ENCODE data around the gene EPB41.

EPB41 gene

DNA sequence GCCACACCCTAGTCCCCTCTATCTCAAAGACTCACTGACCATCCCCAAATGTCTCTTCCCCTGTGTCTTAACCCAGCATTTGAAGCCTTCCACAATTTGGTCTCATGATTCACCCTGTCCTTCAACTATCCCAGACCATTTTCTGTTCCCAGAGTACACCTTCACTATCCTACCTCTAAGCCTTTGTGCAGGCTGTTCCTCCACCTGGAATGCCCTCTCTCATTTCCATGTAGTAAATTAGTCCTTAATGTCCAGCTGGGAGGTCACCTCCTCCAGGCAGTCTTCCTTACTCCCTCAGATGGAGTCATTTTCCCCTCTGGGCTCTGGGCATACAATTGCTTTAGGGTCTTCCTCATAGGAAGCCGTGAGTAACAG is 31.1 kb upstream of the EPB41 start:
- Histone ChIP-seq H3K4me3 (ENCODE audit: low read depth, low read length) (no peak overlapping the region), H3K4me1 (ENCODE audit: control insufficient read depth, insufficient read depth, low read length) (peaks cover 31% of the 10 kb centered on the region), H3K27ac (ENCODE audit: low read depth, low read length) (peak overlapping the region; percentile 16), H3K27me3 (ENCODE audit: control insufficient read depth, insufficient read depth, low read length) (peaks cover 8% of the 10 kb centered on the region), H3K36me3 (ENCODE audit: control insufficient read depth, insufficient read depth, low read length) (no peaks in the 10 kb centered on the region), H3K9me3 (ENCODE audit: control insufficient read depth, insufficient read depth, low read length) (no peaks in the 10 kb centered on the region), H3K9ac (ENCODE audit: low read depth, low read length) (no peak overlapping the region)

DNA sequence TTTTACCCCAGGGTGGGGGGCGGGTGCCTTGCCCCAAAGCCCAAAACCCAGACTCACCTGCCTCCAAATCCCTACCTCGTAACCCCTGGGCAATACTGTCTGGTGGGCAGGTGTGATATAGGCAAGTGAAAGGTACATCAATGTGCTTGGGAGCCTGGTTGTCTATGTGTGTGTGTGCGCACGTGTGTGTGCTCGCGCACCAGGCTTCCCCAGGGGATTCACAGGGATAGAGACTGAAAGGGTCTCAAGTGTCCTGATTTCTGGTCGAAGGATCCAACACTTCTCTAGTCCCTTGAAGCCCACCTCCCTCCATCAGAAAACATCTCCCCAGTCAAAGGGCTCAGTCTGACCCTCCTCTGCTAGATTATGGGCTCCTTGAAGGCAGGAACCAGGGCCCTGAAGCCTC is 28.9 kb upstream of the EPB41 start:
- peaks cover 31% of the 10 kb centered on the region for H3K4me1 ChIP-seq (ENCODE audit: control insufficient read depth, insufficient read depth, low read length)
- no peaks in the 10 kb centered on the region for H3K9me3 ChIP-seq (ENCODE audit: control insufficient read depth, insufficient read depth, low read length)
- peaks cover 11% of the 10 kb centered on the region for H3K27me3 ChIP-seq (ENCODE audit: control insufficient read depth, insufficient read depth, low read length)
- no peaks in the 10 kb centered on the region for H3K36me3 ChIP-seq (ENCODE audit: control insufficient read depth, insufficient read depth, low read length)
- no peak overlapping the region for H3K27ac ChIP-seq (ENCODE audit: low read depth, low read length)
- H3K9ac ChIP-seq (ENCODE audit: low read depth, low read length), result no peak overlapping the region
- H3K4me3 ChIP-seq (ENCODE audit: low read depth, low read length), result no peak overlapping the region

DNA sequence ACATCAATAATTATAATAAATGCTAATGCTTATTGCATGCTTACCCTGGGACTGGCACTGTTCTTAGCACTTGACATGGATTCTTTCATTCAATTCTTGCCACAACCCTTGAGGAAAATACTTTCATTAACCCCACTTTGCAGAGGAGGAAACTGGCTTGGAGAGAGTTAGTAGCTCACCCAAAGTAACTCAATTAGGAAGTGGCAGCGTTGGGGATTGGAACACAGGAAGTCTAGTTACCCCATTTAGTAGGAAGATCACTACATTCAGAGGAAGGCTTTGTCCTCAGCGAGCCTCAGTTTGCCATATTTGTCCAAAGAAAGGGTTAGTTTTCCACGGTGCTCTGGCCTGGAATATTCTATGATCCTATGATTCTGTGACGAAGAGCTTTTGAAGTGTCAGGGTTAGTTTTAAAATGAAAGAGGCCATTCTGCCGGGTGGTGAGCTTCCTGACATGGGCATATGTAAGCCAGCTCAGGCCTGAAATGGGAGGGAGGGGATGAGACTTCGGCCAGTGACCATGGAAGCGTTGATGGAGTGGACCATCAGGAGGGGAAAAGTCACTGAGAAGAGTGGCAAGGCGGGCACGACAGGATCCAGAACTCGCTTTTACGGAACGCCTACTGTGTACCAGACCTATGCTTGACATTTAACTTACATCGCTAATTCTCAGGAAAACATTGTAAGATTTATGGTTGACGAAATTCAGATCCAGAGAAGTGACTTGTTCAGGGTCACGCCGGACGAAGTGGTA is 28.2 kb upstream of the EPB41 start:
- H3K9ac ChIP-seq (ENCODE audit: low read depth, low read length), result no peak overlapping the region
- H3K4me1 ChIP-seq (ENCODE audit: control insufficient read depth, insufficient read depth, low read length), result peaks cover 31% of the 10 kb centered on the region
- no peak overlapping the region for H3K27ac ChIP-seq (ENCODE audit: low read depth, low read length)

DNA sequence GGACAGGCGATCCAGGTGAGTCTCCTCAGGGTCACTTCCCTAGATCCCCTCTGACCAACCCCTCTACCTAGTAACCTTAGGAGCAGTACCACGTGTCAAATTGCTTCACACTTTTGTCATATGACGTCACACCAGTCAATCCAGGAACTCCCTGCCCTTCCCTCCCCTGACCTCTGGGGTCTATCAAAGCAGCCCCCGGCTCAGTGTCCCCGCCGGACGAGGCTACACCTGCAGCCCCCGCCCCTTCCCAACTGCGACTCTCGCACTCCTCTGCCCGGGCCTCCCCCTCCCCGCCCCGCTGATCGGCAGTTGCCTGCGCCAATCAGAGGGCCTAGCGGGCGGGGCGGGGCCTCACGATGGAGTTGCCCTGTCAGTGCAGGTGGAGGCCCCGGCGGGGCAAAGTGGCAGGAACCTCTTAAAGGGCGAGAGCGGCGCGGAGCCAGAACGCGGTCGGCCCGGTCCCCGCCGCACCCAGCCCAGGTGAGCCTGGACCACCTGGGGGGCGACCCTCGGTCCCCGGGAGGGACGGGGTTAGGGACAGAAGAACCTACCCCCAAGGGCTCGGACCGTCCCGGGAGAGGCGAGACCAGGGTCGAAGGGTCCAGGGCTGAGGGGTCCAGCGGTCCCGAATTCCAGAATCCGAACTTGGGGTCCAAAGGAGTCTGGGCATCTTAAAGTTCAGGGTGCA is 27.5 kb upstream of the EPB41 start:
- H3K9me3 ChIP-seq (ENCODE audit: control insufficient read depth, insufficient read depth, low read length), result no peaks in the 10 kb centered on the region
- no peaks in the 10 kb centered on the region for H3K36me3 ChIP-seq (ENCODE audit: control insufficient read depth, insufficient read depth, low read length)
- H3K4me3 ChIP-seq (ENCODE audit: low read depth, low read length), result peak overlapping the region; percentile 88
- H3K4me1 ChIP-seq (ENCODE audit: control insufficient read depth, insufficient read depth, low read length), result peaks cover 31% of the 10 kb centered on the region
- H3K27me3 ChIP-seq (ENCODE audit: control insufficient read depth, insufficient read depth, low read length), result peaks cover 11% of the 10 kb centered on the region
- no peak overlapping the region for H3K27ac ChIP-seq (ENCODE audit: low read depth, low read length)
- no peak overlapping the region for H3K9ac ChIP-seq (ENCODE audit: low read depth, low read length)

More for the DNA sequence above, 28.2 kb upstream of the EPB41 start:
- Histone ChIP-seq H3K27me3 (ENCODE audit: control insufficient read depth, insufficient read depth, low read length) (peaks cover 11% of the 10 kb centered on the region), H3K4me3 (ENCODE audit: low read depth, low read length) (peak overlapping the region; percentile 88), H3K36me3 (ENCODE audit: control insufficient read depth, insufficient read depth, low read length) (no peaks in the 10 kb centered on the region), H3K9me3 (ENCODE audit: control insufficient read depth, insufficient read depth, low read length) (no peaks in the 10 kb centered on the region)

DNA sequence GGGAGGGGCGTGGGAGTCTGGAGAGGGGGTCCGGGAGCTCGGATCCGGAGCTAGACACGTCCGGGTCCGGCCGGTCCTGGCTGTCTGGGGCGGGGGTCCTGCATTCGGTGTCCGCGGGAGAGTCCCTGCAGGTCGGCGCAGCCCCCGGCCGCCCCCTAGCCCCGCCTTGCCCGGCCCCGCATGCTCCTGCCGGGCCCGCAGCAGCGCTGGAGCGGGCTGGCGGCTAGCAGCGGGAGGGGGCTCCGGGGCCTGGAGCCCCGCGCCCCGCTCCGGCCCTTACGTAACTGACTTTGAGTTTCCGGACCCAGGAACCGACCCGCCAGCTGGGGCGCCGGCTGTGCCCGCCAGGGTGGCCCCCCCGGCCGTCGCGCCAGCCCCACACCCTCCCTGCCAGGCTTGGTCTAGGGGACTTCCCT is 26.9 kb upstream of the EPB41 start:
- Histone ChIP-seq H3K27ac (ENCODE audit: low read depth, low read length) (no peak overlapping the region), H3K9me3 (ENCODE audit: control insufficient read depth, insufficient read depth, low read length) (no peaks in the 10 kb centered on the region), H3K36me3 (ENCODE audit: control insufficient read depth, insufficient read depth, low read length) (no peaks in the 10 kb centered on the region), H3K9ac (ENCODE audit: low read depth, low read length) (no peak overlapping the region), H3K4me1 (ENCODE audit: control insufficient read depth, insufficient read depth, low read length) (peaks cover 31% of the 10 kb centered on the region), H3K4me3 (ENCODE audit: low read depth, low read length) (peak overlapping the region; percentile 88), H3K27me3 (ENCODE audit: control insufficient read depth, insufficient read depth, low read length) (peaks cover 11% of the 10 kb centered on the region)

DNA sequence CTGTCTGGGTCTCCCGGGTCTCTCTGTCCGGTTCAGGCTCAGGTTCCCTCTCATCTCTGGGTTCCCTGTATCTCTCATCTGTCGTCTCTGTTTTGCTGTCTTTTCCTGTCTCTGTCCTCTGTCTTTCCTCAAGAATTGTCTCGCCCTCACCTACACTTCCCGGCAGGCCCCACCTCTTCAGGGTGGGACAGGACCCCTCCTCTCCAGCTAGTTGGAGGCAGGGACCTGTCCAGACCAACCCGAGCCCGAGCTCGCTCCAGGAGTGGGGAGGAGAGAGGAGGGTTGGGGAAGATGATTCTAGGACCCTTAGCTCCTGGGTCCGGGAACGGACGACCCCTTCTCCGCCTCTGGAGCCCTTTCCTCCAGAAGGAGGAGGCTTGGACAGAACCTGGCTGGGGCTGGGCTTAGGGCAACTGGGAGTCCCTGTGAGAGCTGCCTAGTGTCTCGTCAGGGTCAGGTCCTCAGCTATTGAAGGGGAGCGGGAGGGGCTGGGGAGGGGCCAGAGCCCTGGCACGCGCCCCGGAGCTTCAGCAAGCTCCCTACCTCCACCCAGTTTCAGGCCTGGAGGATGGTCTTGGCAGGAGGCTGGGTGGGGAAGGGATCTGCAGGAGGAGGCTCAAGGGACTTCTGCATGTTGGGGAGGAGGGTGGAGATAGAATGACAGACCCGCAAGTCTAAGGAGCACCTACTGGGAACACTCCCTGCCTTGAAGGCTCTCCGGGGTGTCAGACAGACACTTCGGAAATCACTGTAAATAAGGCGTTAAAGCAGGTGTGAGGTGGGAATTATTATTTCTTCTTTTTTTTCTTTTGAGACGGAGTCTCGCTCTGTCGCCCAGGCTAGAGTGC is 26.3 kb upstream of the EPB41 start:
- H3K27me3 ChIP-seq (ENCODE audit: control insufficient read depth, insufficient read depth, low read length), result peaks cover 11% of the 10 kb centered on the region
- H3K4me1 ChIP-seq (ENCODE audit: control insufficient read depth, insufficient read depth, low read length), result peaks cover 31% of the 10 kb centered on the region
- no peak overlapping the region for H3K27ac ChIP-seq (ENCODE audit: low read depth, low read length)
- H3K4me3 ChIP-seq (ENCODE audit: low read depth, low read length), result peak overlapping the region; percentile 88
- H3K9ac ChIP-seq (ENCODE audit: low read depth, low read length), result no peak overlapping the region
- no peaks in the 10 kb centered on the region for H3K36me3 ChIP-seq (ENCODE audit: control insufficient read depth, insufficient read depth, low read length)
- no peaks in the 10 kb centered on the region for H3K9me3 ChIP-seq (ENCODE audit: control insufficient read depth, insufficient read depth, low read length)

DNA sequence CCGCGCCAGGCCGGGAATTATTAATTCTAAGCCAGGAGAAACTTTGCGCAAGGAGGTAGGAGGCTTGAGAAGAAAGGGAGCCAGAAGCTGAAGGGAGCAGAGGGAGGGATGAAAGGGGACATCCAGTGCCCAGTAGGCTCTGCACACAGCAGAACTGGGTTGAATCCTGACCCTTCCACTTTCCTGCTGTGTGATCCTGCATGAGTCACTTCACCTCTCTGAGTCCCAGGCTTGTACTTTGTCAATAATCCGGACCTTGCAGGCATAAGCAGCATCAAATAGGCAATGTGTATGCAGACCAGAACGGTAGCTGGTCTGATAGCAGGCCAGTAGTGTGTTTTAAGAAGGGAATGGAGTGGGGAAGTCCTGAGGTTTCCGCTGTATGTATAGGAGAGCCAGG is 25.5 kb upstream of the EPB41 start:
- no peak overlapping the region for H3K27ac ChIP-seq (ENCODE audit: low read depth, low read length)
- H3K4me3 ChIP-seq (ENCODE audit: low read depth, low read length), result no peak overlapping the region
- peaks cover 11% of the 10 kb centered on the region for H3K27me3 ChIP-seq (ENCODE audit: control insufficient read depth, insufficient read depth, low read length)

DNA sequence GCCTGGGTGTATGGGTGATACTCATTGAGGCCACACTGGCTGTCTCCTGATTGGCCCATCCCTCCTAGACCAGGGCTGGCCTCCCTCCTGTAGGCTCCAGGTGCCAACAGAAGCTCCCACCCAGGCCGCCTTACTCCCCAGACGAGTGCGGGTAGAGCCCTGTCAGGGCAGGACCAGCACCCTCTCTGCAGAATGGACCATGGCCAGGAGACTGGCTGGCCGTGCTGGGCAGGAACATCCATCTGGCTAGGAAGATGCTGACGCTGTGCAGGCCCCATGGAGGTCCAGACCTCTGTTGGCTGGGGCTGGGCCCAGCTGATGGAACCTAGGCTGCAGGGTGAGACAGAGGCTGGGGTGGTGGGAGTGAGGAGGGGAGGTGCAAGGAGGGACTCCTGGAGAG is 25.0 kb upstream of the EPB41 start:
- peaks cover 22% of the 10 kb centered on the region for H3K4me1 ChIP-seq (ENCODE audit: control insufficient read depth, insufficient read depth, low read length)
- H3K4me3 ChIP-seq (ENCODE audit: low read depth, low read length), result no peak overlapping the region
- no peaks in the 10 kb centered on the region for H3K9me3 ChIP-seq (ENCODE audit: control insufficient read depth, insufficient read depth, low read length)
- H3K27me3 ChIP-seq (ENCODE audit: control insufficient read depth, insufficient read depth, low read length), result peaks cover 11% of the 10 kb centered on the region
- H3K27ac ChIP-seq (ENCODE audit: low read depth, low read length), result no peak overlapping the region
- H3K9ac ChIP-seq (ENCODE audit: low read depth, low read length), result no peak overlapping the region
- H3K36me3 ChIP-seq (ENCODE audit: control insufficient read depth, insufficient read depth, low read length), result no peaks in the 10 kb centered on the region

More for the DNA sequence above, 25.5 kb upstream of the EPB41 start:
- H3K9me3 ChIP-seq (ENCODE audit: control insufficient read depth, insufficient read depth, low read length), result no peaks in the 10 kb centered on the region
- H3K36me3 ChIP-seq (ENCODE audit: control insufficient read depth, insufficient read depth, low read length), result no peaks in the 10 kb centered on the region
- H3K4me1 ChIP-seq (ENCODE audit: control insufficient read depth, insufficient read depth, low read length), result peaks cover 27% of the 10 kb centered on the region
- H3K9ac ChIP-seq (ENCODE audit: low read depth, low read length), result no peak overlapping the region

DNA sequence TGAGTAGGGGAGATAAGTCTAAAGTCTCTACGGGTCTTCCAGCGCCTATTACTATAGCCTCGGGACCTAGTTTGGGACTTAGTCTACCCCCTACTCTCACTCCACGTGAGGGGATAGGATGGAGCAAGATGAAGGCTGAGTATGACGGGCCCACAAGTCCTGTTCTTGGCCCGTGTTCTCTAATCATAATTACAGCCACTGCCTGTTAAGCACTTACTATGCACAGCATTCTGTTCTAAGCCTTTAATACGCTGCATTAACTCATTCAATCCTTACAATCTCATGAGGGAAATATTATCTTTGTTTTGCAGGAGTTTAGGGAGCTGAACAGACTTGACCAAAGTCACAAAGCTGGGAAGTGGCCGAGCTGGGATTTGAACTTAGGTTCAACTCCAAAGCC is 23.9 kb upstream of the EPB41 start:
- Histone ChIP-seq H3K4me3 (ENCODE audit: low read depth, low read length) (no peak overlapping the region), H3K9me3 (ENCODE audit: control insufficient read depth, insufficient read depth, low read length) (no peaks in the 10 kb centered on the region), H3K36me3 (ENCODE audit: control insufficient read depth, insufficient read depth, low read length) (no peaks in the 10 kb centered on the region), H3K9ac (ENCODE audit: low read depth, low read length) (no peak overlapping the region), H3K4me1 (ENCODE audit: control insufficient read depth, insufficient read depth, low read length) (peaks cover 14% of the 10 kb centered on the region), H3K27ac (ENCODE audit: low read depth, low read length) (no peak overlapping the region), H3K27me3 (ENCODE audit: control insufficient read depth, insufficient read depth, low read length) (peaks cover 11% of the 10 kb centered on the region)

DNA sequence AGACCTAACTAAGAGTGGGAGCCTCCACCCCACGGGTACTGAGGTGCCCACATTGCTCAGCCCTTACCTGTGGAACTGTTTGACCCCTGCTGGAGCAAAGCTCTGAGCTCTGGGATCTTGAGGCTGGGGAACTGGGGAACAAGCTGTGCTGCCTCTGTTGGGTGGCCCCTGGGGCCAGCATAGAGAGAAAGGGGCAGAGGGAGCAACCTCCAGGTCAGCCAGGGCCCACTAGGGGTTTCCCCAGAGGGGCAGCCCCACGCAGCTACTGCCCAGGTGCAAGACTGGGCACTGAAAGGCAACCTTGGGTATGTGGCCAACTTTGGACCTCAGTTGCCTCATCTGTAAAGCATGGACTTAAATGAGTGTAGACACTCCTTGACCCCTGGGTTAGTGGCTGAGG is 23.5 kb upstream of the EPB41 start:
- no peaks in the 10 kb centered on the region for H3K36me3 ChIP-seq (ENCODE audit: control insufficient read depth, insufficient read depth, low read length)
- H3K27ac ChIP-seq (ENCODE audit: low read depth, low read length), result no peak overlapping the region
- no peak overlapping the region for H3K9ac ChIP-seq (ENCODE audit: low read depth, low read length)
- H3K9me3 ChIP-seq (ENCODE audit: control insufficient read depth, insufficient read depth, low read length), result no peaks in the 10 kb centered on the region
- no peak overlapping the region for H3K4me3 ChIP-seq (ENCODE audit: low read depth, low read length)
- H3K4me1 ChIP-seq (ENCODE audit: control insufficient read depth, insufficient read depth, low read length), result peaks cover 10% of the 10 kb centered on the region
- peaks cover 11% of the 10 kb centered on the region for H3K27me3 ChIP-seq (ENCODE audit: control insufficient read depth, insufficient read depth, low read length)

DNA sequence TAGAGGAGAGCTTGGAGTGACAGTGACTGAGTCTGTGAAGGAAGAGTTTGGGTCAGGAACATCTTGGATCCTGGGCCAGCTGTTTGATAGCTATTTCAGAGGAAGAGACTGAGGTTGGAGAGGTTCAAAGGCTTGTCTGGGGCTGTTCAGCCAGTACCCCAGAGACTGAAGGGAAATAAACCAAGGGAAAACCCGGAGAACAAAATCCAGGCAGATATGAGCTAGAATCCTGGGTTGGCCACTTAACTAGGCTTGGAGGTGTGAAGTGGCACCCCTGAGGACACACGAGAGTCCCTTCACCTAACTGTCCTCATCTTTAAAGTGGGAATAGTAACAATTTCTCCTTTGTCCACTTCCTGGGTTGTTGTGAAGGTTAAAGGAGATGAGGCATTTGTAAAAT is 23.1 kb upstream of the EPB41 start:
- Histone ChIP-seq H3K4me1 (ENCODE audit: control insufficient read depth, insufficient read depth, low read length) (peaks cover 6% of the 10 kb centered on the region), H3K9me3 (ENCODE audit: control insufficient read depth, insufficient read depth, low read length) (no peaks in the 10 kb centered on the region), H3K27me3 (ENCODE audit: control insufficient read depth, insufficient read depth, low read length) (peaks cover 9% of the 10 kb centered on the region), H3K36me3 (ENCODE audit: control insufficient read depth, insufficient read depth, low read length) (no peaks in the 10 kb centered on the region), H3K4me3 (ENCODE audit: low read depth, low read length) (no peak overlapping the region), H3K27ac (ENCODE audit: low read depth, low read length) (no peak overlapping the region), H3K9ac (ENCODE audit: low read depth, low read length) (no peak overlapping the region)

All from HUES48 (cell line).